GM23248 (cell line): ENCODE results near the gene ACOT7.

Experiments used
- EZH2 ChIP-seq: fragments of 200-600 bp; sonication (generic); IDR thresholded peaks from 2 replicates; pipeline ENCODE4 v1.6.1; 2018; ENCODE audit warnings: antibody characterized with exemption, mild to moderate bottlenecking; ENCODE audit not compliant: insufficient read depth, poor library complexity, severe bottlenecking
- EZH2phosphoT487 ChIP-seq: fragments of 200-600 bp; sonication (generic); IDR thresholded peaks from 2 replicates; pipeline ENCODE4 v1.6.1; 2018; ENCODE audit warnings: antibody characterized with exemption, moderate library complexity, mild to moderate bottlenecking, low read depth; ENCODE audit not compliant: insufficient read depth

DNA sequence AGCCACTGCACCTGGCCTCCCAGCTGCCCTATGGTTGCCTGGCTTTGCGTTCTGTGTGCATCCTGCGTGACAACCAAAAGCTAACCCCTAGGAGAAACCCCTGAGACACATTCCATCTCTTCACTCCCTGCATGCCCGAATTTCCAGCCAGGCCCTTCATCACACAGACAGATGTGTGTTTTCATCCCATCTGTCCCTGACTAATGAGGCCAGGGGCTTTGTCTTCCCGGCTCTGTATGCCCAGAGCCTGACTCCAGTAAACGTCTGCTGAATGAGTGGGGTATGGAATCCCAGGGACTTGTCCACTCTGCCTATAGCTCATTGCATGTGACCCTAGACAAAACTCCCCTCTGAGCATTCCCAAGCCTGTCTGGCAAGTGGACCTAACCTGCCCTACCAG, 40.6 kb upstream of the ACOT7 start:
- no peak for TF ChIP-seq EZH2
- TF ChIP-seq EZH2phosphoT487: no peak
